Ishikawa (cell line): ENCODE data around the gene ST3GAL5.

Source experiments
- CEBPB ChIP-seq: IDR thresholded peaks from 2 replicates; pipeline ENCODE4 v1.6.1; 2012
- CREB1 ChIP-seq: IDR thresholded peaks from 2 replicates; pipeline ENCODE4 v1.6.1; 2012; ENCODE audit warnings: low read depth
- EP300 ChIP-seq: IDR thresholded peaks from 2 replicates; pipeline ENCODE4 v1.6.1; 2012; ENCODE audit warnings: borderline replicate concordance
- RAD21 ChIP-seq: IDR thresholded peaks from 2 replicates; pipeline ENCODE4 v1.6.1; 2012; ENCODE audit warnings: low read depth
- TAF1 ChIP-seq: IDR thresholded peaks from 2 replicates; pipeline ENCODE4 v1.6.1; 2012; ENCODE audit warnings: low read depth, mild to moderate bottlenecking
- YY1 ChIP-seq: IDR thresholded peaks from 2 replicates; pipeline ENCODE4 v1.6.1; 2012; ENCODE audit warnings: low read depth
- TF ChIP-seq, protein P1 (sequence below): IDR thresholded peaks from 2 replicates; pipeline ENCODE4 v1.6.1; 2012

DNA sequence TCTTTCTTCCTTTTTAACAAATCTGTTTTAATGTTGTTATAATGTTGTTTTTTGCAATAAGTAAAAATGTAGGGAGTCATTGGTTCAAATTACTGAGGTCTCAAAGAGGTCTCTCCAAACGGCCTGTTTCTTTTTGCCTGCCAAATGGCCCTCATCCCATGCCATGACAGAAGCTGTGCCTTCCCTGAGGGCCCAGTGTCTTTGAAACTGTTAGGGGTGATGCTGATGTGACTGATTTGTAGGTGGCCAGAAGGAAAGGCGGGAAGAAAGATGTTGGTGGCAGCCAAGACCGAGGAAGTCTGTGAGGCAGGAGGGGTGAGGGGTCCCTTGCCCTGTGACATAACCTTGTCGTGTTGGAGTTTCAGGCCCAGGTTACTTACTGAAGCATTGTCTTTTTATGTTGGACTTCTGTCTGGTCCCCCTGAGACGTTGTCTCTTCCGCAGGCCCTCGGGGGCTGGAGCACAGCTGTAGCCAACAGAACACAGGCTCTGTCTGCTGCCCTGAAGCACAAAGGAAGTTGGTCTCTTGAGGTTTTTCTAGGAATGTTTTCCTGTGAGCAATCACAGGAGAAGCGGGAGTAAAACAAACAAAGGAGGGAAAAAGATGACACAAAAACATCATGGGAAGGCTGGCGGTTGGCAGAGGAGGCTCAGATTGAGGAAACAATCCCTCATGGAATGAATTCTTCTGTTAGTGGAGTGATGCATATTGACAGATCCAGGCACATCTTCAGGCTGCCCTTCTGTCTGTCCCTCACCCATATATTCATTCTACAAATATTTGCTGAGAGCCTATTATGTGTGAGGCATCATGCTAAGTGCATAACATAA lies 4.9 kb upstream of the ST3GAL5 start:
- TF ChIP-seq EP300 (no peak), YY1 (no peak), CREB1 (no peak), TAF1 (no peak), RAD21 (no peak), CEBPB (no peak)
- TF ChIP-seq, protein P1, sequence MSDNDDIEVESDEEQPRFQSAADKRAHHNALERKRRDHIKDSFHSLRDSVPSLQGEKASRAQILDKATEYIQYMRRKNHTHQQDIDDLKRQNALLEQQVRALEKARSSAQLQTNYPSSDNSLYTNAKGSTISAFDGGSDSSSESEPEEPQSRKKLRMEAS, result no peak
